Glomerular visceral epithelial cell (primary cell): ENCODE data around the gene MTOR.
"Not testable (repeated sequence)": the region's sequence is repeated elsewhere in the genome, so short reads cannot be mapped to it uniquely, and the experiment has no call there.

Source experiments
- DNase-seq: peaks from one replicate; pipeline ENCODE4 v3.0.0-alpha.2; 2016; ENCODE audit errors: extremely low spot score

Gene MTOR

GRCh38 chr1:11109047-11109760, 153.1 kb downstream of the MTOR start:
- no peak for DNase-seq

DNA sequence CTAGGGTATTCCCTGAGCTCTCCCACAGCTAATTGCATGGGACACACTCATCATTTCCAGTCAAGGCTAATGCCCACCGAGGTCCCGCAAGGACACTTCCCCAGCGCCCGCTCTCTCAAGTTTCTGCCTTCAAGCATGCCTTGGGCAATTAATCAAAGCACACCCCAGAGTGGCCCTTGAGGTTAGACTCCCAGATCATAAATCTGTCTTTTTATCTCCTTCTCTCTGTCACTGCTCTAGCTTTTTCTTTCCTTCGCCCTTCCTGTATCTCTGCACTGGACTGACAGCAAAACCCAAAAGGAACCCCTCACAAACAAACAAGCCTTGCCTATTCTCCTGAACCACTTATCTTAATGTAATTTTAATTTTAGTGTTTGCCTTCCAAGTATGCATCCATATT, 154.8 kb downstream of the MTOR start:
- DNase-seq = no peak

- no peak for DNase-seq
Observed at GRCh38 chr1:11105586-11105985, 156.8 kb downstream of the MTOR start.

DNA sequence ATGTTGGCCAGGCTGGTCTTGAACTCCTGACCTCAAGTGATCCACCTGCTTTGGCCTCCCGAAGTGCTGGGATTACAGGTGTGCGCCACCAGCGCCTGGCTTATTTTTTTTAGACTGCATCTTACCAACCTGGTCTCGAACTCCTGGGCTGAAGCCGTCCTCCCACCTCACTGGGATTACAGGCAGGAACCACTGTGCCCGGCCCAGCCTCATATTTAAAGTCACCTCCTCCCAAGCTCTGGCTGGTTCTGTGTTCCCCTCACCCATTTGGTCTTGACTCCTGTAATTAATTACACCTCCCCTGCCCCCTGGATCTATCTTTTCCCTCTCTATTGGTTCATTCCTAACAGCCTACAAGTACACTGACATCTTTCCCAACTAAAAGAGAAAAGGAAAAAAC, 161.0 kb downstream of the MTOR start:
- no peak for DNase-seq

DNA sequence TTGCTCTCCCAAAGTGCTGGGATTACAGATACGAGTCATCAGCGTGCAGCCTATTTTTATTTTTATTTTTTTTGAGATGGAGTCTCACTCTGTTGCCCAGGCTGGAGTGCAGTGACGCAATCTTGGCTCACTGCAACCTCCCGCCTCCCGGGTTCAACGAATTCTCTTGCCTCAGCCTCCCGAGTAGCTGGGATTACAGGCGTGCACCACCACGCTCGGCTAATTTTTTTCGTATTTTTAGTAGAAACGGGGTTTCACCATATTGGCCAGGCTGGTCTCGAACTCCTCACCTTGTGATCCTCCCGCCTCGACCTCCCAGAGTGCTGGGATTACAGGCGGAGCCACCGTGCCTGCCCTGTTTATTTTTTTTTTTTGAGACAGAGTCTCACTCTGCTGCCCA, 161.5 kb downstream of the MTOR start:
- DNase-seq = not testable (repeated sequence)

DNA sequence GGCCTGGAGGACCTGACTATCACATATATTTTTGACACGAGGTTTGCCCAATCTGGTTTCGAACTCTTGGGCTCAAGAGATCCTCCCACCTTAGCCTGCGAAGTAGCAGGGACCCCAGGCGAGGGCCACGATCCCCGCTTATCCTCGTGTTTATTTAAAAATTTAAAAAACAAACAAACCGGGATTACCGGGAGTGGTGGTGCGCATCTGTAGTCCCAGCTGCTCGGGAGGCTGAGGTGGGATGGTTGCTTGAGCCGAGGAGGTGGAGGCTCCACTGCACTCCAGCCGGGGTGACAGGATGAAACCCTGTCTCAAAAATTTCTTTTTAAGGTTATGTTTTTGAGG, 162.2 kb downstream of the MTOR start:
- no peak for DNase-seq

- peak; percentile 92 for DNase-seq
Observed at GRCh38 chr1:11099310-11100148, 162.8 kb downstream of the MTOR start, which contains the start of gene EXOSC10. TSS of gene EXOSC10 (minus strand) at chr1:11099869. CDS start at chr1:11099831, 38 bp downstream.

DNA sequence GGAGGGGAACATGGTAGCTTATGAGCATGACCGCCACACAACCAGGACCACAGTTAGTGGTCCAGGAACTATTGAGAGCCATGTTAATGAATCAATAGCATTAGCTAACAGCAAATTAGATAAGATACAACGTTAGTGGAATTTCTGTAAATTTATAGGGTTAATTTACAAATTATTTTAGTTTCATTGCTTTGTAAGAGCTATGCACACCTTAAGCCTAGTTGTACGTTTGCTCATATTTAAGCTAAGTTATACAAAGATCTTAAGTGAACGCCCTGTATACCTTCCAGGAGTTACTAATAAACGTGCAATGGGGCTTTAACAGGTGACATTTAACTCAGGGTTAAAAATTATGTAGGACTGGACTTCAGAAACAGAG, 163.4 kb downstream of the MTOR start:
- DNase-seq = no peak

DNA sequence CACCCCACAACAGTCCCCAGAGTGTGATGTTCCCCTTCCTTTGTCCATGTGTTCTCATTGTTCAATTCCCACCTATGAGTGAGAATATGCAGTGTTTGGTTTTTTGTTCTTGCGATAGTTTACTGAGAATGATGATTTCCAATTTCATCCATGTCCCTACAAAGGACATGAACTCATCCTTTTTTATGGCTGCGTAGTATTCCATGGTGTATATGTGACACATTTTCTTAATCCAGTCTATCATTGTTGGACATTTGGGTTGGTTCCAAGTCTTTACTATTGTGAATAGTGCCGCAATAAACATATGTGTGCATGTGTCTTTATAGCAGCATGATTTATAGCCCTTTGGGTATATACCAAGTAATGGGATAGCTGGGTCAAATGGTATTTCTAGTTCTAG, 178.6 kb downstream of the MTOR start:
- DNase-seq = not testable (repeated sequence)

- no peak for DNase-seq
Observed at GRCh38 chr1:11080931-11081330, 181.4 kb downstream of the MTOR start.

GRCh38 chr1:11078631-11079030, 183.7 kb downstream of the MTOR start:
- DNase-seq = no peak

- not testable (repeated sequence) for DNase-seq
Observed at GRCh38 chr1:11073398-11073797, 189.0 kb downstream of the MTOR start.

- DNase-seq = no peak
Observed at GRCh38 chr1:11072216-11072917, 190.0 kb downstream of the MTOR start.

GRCh38 chr1:11071463-11072215, 190.7 kb downstream of the MTOR start:
- no peak for DNase-seq

DNA sequence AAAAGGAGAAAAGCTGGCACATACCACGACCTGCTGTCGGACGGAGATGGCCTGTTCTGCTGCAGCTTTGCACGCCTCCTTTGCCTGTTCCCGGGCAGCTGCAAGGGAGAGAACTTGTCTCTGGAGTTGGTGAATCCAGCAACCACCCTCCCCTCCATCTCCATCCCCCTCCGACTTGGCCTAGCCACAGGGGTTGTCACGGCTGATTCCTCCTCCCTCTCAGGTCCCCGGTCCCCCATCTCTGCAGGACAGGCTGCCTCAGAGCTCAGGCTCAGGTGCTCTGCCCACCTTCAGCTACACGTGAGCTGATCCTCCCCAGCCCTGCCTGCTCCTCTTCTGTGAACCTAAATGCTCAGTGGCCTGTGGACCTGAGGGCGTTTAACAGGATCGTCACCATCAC, 191.5 kb downstream of the MTOR start:
- no peak for DNase-seq

DNA sequence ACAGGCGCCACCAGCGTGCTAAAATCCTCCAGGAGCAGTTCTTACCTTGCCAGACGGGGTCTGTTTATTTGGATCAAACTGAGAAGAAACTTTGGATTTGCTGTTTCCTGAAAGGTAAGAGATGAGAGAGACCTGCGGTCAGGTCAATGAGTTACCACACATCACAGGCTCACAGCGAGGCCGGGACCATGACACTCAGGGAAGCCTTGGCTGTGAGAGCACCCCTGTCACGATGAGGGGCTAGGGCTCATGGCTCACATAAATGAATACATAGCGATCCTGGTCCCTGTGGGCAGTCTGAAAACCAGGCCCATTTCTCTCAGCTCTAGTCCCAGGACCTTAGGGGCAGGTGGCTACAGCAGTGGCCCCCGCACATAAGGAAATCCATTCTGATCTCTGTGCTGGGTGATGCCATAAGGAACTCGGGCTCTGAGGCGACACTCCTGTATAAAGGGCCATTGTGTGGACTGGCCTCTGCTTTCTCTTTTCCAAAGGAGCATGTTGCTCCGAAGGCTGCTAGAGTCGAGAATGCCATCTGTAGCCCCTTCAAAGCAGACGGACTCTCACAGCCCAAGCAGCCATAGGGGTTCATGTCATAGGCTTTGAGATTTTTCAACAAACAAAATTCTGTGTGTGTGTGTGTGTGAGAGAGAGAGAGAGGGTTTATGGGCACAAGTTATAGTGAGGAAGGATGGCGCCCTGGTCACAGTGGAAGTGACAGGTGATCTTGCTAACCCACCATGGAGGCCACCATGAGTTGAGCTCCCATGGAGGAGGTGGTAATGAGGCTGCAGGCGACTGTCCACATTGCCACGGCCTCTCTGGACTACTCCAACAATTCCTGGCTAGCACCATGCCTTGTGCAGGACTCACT, 193.5 kb downstream of the MTOR start:
- no peak for DNase-seq

DNA sequence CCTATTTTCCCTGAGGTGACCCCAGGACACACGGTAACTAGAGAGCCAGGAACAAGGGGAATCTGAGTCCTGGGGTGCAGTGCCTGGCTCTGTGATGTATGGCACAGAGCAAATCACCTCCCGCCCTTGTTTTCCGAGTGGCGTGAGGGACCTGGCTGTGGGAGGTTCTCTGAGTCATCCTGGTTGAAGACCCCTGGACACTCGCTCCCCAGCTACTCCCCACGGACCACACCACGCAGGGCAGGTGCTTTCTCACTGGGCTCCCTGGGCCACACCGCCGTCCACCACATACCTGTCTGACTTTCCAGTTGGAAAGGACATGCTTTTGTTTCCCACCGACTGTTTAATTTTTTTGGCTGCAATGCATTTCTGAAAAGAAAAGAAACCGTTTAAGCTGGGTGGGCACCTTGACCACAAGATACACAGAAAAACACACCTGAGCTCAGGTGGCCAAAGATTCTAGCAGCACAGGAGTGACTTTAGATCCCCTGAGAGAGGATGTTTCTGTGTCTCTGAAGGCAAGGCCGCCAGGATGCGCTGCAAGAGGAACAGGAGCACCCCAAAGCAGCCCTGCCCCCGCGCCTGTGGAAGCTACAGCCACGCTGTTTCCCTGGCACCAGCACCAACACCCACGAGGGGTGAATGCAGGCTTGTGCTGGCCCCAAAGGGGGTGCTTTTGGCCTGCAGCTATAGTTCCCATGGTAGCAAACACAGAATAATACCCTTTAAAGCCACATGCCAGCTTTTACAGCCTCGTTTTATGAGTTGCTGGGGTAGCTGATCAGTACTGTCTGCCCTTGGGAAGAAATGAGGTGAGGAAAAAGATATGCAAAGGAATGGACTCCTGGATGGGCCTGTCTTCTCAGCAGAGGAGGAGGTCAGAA, 194.4 kb downstream of the MTOR start:
- no peak for DNase-seq

DNA sequence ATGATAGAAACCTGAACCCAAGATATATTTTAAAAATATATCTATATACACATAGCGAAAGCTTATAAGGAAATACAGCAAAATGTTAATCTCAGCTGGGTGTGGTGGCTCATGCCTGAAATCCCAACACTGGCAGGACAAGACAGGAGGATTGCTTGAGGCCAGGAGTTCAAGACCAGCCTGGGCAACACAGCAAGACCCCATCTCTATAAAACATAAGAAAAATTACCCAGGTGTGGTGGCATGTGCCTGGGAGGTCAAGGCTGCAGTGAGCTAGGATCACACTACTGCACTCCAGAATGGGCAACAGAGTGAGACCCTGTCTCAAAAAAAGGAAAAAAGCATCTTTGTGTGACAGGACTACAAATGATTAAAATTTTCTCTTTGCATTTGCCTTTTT, 196.6 kb downstream of the MTOR start:
- no peak for DNase-seq

- DNase-seq = no peak
Observed at GRCh38 chr1:11064942-11065341, 197.4 kb downstream of the MTOR start.
